H7 (cell line): ENCODE measurements around the gene CFAP300. TPM values are rescaled to one million over a fixed set of nuclear protein-coding genes. Genes with fewer than 3 reads are reported as not detected.

Experiments
- DNase-seq: peaks from one replicate; pipeline ENCODE4 v3.0.0; 2012
- H3K27me3 ChIP-seq: 2 replicates; pipeline ENCODE4 v1.6.0; 2011; ENCODE audit warnings: mild to moderate bottlenecking, low read length; ENCODE audit not compliant: control insufficient read depth, insufficient read depth
- H3K36me3 ChIP-seq: replicated peaks from 2 replicates; pipeline ENCODE4 v1.5.1; 2011; ENCODE audit warnings: low read length; ENCODE audit not compliant: control insufficient read depth, insufficient read depth
- H3K4me3 ChIP-seq: 2 replicates; pipeline ENCODE4 v1.5.1; 2011; ENCODE audit warnings: low read depth, mild to moderate bottlenecking, control low read depth, low read length, moderate library complexity; ENCODE audit not compliant: insufficient read depth
- total RNA-seq: library from RNA; depleted of rRNA; stranded (reverse); fragments of >200 nt; shearing (Covaris generic); gene quantifications from 2 replicates; pipeline ENCODE4 v1.2.3, GENCODE V29; 2014

Gene CFAP300
- total RNA-seq, 1 experiment from 2014 or later = 0.35 TPM

- peak; percentile 90 for DNase-seq
- peak within 1 kb of the TSS; percentile 92 for H3K4me3 ChIP-seq
- H3K27me3 ChIP-seq = no peaks in the 10 kb centered on the region
- peaks cover 1% of the 10 kb centered on the region; the same call in 1 of the 2 replicates for H3K36me3 ChIP-seq
These were observed 62.9 kb downstream of the CFAP300 start, which contains the start of gene YAP1 for GRCh38 chr11:102109896-102110760. Gene YAP1 (plus strand): TSS chr11:102110447. CDS start chr11:102110849, 402 bp downstream.

DNA sequence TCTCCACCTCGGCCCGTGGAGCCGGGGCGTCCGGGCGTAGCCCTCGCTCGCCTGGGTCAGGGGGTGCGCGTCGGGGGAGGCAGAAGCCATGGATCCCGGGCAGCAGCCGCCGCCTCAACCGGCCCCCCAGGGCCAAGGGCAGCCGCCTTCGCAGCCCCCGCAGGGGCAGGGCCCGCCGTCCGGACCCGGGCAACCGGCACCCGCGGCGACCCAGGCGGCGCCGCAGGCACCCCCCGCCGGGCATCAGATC is 63.4 kb downstream of the CFAP300 start:
- no peak for DNase-seq
- no peaks in the 10 kb centered on the region for H3K27me3 ChIP-seq
- H3K4me3 ChIP-seq = peak overlapping the region; percentile 92
- peaks cover 1% of the 10 kb centered on the region; the same call in 1 of the 2 replicates for H3K36me3 ChIP-seq

DNA sequence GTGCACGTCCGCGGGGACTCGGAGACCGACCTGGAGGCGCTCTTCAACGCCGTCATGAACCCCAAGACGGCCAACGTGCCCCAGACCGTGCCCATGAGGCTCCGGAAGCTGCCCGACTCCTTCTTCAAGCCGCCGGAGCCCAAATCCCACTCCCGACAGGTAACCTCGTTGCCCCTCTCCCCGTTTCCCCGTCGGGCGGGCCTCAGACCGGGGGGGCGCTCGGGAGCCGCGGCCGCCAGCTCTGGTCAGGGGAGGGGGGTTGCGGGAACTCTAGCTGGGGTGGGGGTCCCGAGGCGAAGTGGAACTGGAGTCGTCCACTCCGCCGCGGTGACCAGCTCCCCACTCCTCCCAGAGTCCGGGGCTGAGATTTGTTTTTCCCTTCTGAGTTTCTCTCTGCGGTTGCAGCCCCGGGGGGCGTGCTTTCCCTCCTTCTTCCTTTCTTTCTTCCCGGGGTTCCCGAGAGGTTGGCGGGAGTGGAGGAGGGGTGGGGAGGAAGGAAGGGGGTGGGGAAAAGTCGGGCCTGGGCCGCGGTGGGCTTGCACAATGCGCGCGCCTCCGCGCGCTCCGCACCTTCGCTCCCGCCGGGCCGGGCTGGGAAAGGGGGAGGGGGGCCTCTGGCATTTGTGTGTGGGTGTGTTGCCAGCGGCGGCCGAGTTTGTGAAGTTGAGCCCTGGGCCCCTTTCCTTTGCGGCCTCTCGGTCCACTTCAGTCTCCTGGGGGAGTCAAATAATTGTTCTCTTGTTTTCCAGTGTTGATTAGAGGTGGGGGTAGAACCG is 64.0 kb downstream of the CFAP300 start:
- peak overlapping the region; percentile 92 for H3K4me3 ChIP-seq
- peak; percentile 94 for DNase-seq
- peaks cover 1% of the 10 kb centered on the region; the same call in 1 of the 2 replicates for H3K36me3 ChIP-seq
- H3K27me3 ChIP-seq = no peaks in the 10 kb centered on the region

- no peaks in the 10 kb centered on the region for H3K27me3 ChIP-seq
- peak overlapping the region; percentile 92 for H3K4me3 ChIP-seq
- no peak for DNase-seq
- H3K36me3 ChIP-seq = peaks cover 1% of the 10 kb centered on the region; the same call in 1 of the 2 replicates
These were observed 64.7 kb downstream of the CFAP300 start for GRCh38 chr11:102111787-102112508.

- DNase-seq = no peak
- peak overlapping the region; percentile 92 for H3K4me3 ChIP-seq
- peaks cover 1% of the 10 kb centered on the region; the same call in 1 of the 2 replicates for H3K36me3 ChIP-seq
- H3K27me3 ChIP-seq = no peaks in the 10 kb centered on the region
These were observed 65.2 kb downstream of the CFAP300 start for GRCh38 chr11:102112509-102112821.

DNA sequence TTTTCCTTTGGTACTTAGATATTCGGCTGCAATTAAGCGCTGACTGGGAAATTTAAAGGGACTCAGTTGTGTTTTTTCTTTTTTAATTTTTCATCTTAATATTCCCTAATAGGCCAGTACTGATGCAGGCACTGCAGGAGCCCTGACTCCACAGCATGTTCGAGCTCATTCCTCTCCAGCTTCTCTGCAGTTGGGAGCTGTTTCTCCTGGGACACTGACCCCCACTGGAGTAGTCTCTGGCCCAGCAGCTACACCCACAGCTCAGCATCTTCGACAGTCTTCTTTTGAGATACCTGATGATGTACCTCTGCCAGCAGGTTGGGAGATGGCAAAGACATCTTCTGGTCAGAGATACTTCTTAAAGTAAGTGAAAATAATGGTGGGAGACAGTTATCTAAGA is 66.8 kb downstream of the CFAP300 start:
- Histone ChIP-seq H3K27me3 (no peaks in the 10 kb centered on the region), H3K4me3 (no peak overlapping the region), H3K36me3 (peaks cover 1% of the 10 kb centered on the region; the same call in 1 of the 2 replicates)
- DNase-seq = no peak

DNA sequence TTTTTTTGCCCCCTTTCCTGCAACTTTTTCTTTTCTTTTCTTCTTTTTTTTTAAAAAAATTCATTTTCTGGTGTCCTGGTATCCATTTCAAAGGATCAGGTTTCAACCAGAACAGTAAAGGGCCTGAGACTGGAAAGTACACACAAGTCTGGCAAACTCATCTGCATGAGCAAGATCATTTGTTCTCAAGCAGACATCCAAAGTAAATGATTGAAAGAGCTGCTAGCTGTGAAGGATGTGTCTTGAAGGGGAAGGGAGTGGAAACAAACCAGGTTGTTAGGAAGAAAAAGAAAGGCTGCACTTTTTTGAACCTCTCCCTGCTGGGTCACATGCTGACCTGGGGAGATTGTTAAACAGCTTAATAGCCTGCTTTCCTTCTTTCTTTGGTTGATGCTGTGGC is 68.3 kb downstream of the CFAP300 start:
- Histone ChIP-seq H3K27me3 (no peaks in the 10 kb centered on the region), H3K36me3 (peaks cover 1% of the 10 kb centered on the region; the same call in 1 of the 2 replicates), H3K4me3 (no peak overlapping the region)
- DNase-seq = peak; percentile 45

DNA sequence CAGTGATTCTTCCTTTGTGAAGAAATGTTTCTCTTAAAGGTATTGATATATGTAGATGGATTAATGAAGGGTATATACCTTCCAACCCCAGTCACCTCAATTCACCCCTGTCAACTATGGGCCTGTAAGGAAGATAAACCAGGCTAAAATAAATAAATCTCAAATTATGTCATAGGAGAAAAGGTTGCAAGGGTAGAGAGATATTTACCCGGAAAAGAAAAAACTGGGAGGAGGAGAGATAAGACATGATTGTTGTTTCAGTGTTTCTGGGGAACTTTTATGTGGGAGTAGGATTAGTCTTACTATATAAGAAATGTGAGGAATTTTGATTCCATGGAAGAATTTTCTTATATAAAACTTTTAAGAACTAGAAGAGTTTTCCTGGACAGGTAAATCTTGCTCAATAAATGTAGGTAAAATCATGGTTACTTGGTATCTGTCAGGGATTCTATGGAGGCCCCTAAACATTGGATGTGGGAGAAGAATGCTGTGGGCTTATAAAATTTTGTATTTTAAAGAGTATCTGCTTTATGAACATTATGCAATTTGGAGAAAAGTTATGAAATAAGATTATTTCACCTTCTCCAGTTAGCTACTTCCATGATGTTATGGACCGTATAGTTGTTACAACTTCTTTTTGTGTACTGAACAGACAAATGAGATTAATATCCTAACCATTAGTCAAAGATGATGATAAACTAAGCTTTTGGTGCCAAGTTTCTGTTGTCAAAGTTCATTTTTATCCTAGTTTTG is 69.4 kb downstream of the CFAP300 start:
- no peak for DNase-seq
- Histone ChIP-seq H3K4me3 (no peak overlapping the region), H3K36me3 (peaks cover 1% of the 10 kb centered on the region; the same call in 1 of the 2 replicates), H3K27me3 (no peaks in the 10 kb centered on the region)

GRCh38 chr11:102117472-102118113 is 70.4 kb downstream of the CFAP300 start:
- Histone ChIP-seq H3K36me3 (peaks cover 1% of the 10 kb centered on the region; the same call in 1 of the 2 replicates), H3K27me3 (no peaks in the 10 kb centered on the region), H3K4me3 (no peak overlapping the region)
- no peak for DNase-seq

GRCh38 chr11:102118937-102119336 is 71.7 kb downstream of the CFAP300 start:
- DNase-seq = peak; percentile 20
- Histone ChIP-seq H3K27me3 (no peaks in the 10 kb centered on the region), H3K36me3 (peaks cover 1% of the 10 kb centered on the region; the same call in 1 of the 2 replicates), H3K4me3 (no peak overlapping the region)

- H3K4me3 ChIP-seq = no peak overlapping the region
- H3K36me3 ChIP-seq = no peaks in the 10 kb centered on the region
- no peak for DNase-seq
- no peaks in the 10 kb centered on the region for H3K27me3 ChIP-seq
These were observed 72.8 kb downstream of the CFAP300 start for GRCh38 chr11:102119997-102120396.

DNA sequence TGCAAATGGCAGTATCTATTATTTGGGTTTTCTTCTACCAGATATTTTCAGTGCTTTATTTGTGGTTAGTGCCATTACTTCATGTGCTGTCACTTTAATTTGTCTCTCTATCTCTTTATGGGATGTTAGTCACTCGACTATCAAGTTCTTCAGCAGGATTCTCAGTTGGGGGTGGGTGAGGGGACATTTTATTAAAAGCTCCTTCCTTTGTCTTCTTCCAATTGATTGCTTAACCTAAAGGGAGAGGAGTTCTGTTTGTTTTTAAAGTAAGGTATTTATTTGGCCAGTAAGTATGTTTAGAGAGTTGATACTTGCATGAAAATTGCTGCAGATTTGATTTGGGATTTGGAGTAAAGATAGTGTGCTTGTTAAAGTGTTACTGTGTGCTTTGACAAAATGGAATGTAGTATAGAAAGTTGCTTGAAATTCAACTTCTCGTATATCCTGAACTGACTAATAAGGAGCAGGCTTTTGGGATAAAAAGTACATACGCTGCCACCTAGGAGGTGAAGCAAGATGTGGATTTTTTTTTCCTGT is 73.3 kb downstream of the CFAP300 start:
- H3K4me3 ChIP-seq = no peak overlapping the region

GRCh38 chr11:102121329-102121728 is 74.1 kb downstream of the CFAP300 start:
- no peaks in the 10 kb centered on the region for H3K27me3 ChIP-seq
- no peaks in the 10 kb centered on the region for H3K36me3 ChIP-seq
- no peak for DNase-seq
- no peak overlapping the region for H3K4me3 ChIP-seq

More for the DNA sequence above, 73.3 kb downstream of the CFAP300 start:
- no peak for DNase-seq
- Histone ChIP-seq H3K27me3 (no peaks in the 10 kb centered on the region), H3K36me3 (no peaks in the 10 kb centered on the region)
